CD4-positive, alpha-beta memory T cell (primary cell): ENCODE results near the gene BRAF. TPM values are rescaled to one million over a fixed set of nuclear protein-coding genes. Genes with fewer than 3 reads are reported as not detected.
"Not testable (repeated sequence)": the region's sequence is repeated elsewhere in the genome, so short reads cannot be mapped to it uniquely, and the experiment has no call there.

Experiments used
- CTCF ChIA-PET: fragments of 350-600 bp; sonication (Branson Sonifier 250); formaldehyde crosslinking; loops from one replicate; lab custom pipeline; 2021; ENCODE audit warnings: inconsistent platforms; ENCODE audit not compliant: partially characterized antibody; lab: Charles Lee
- POLR2A ChIA-PET: fragments of 350-600 bp; sonication (Branson Sonifier 250); formaldehyde crosslinking; loops from one replicate; lab custom pipeline; 2021; ENCODE audit not compliant: partially characterized antibody; lab: Charles Lee
- DNase-seq, 5 donors: peaks; one replicate each; pipeline versions ENCODE4 v3.0.0 to v3.0.0-alpha.2; 2020 to 2022; ENCODE audit warnings: mixed read lengths in 1 of 5
- H3K27ac ChIP-seq: one replicate; pipeline ENCODE4 v1.7.0; 2013; ENCODE audit warnings: low read depth, low read length
- H3K27me3 ChIP-seq: 2 replicates; pipeline ENCODE4 v1.7.0; 2013; ENCODE audit warnings: mild to moderate bottlenecking, low read length, moderate library complexity; ENCODE audit not compliant: insufficient read depth
- H3K36me3 ChIP-seq: 2 replicates; pipeline ENCODE4 v1.7.0; 2013; ENCODE audit warnings: mild to moderate bottlenecking, low read length, moderate library complexity; ENCODE audit not compliant: insufficient read depth
- H3K4me1 ChIP-seq: 2 replicates; pipeline ENCODE4 v1.7.0; 2013; ENCODE audit warnings: mild to moderate bottlenecking, low read length, moderate library complexity; ENCODE audit not compliant: insufficient read depth
- H3K4me3 ChIP-seq, 2 donors: one replicate each; pipeline ENCODE4 v1.7.0; 2013; ENCODE audit warnings: low read length in 2 of 2, mild to moderate bottlenecking in 1 of 2
- H3K9me3 ChIP-seq, 2 donors: one replicate each; pipeline ENCODE4 v1.7.0; 2013; ENCODE audit warnings: low read length in 2 of 2, control low read depth in 1 of 2; ENCODE audit not compliant: control insufficient read depth in 1 of 2
- H3K27ac Mint-ChIP-seq, 7 donors: one replicate each; pipeline ENCODE4 v1.8.0; 2020 to 2021; ENCODE audit warnings: mixed read lengths in 7 of 7, mild to moderate bottlenecking in 6 of 7, inconsistent platforms in 3 of 7, moderate library complexity in 3 of 7
- H3K27me3 Mint-ChIP-seq, 2 donors: one replicate each; pipeline ENCODE4 v1.8.0; 2020 to 2021; ENCODE audit warnings: mixed read lengths in 2 of 2
- H3K36me3 Mint-ChIP-seq, 2 donors: one replicate each; pipeline ENCODE4 v1.8.0; 2020 to 2021; ENCODE audit warnings: mixed read lengths in 2 of 2, inconsistent platforms in 1 of 2, mild to moderate bottlenecking in 1 of 2
- H3K4me1 Mint-ChIP-seq, 4 donors: one replicate each; pipeline ENCODE4 v1.8.0; 2020 to 2021; ENCODE audit warnings: mixed read lengths in 4 of 4, mild to moderate bottlenecking in 1 of 4
- H3K4me3 Mint-ChIP-seq, 8 donors: one replicate each; pipeline ENCODE4 v1.8.0; 2020 to 2021; ENCODE audit warnings: mixed read lengths in 8 of 8, mild to moderate bottlenecking in 7 of 8, moderate library complexity in 6 of 8, inconsistent platforms in 3 of 8
- H3K9me3 Mint-ChIP-seq, 8 donors: one replicate each; pipeline ENCODE4 v1.8.0; 2020 to 2021; ENCODE audit warnings: mixed read lengths in 8 of 8, mild to moderate bottlenecking in 5 of 8, inconsistent platforms in 3 of 8, moderate library complexity in 1 of 8
- intact Hi-C: fragments of 100-400 bp; cut with micrococcal nuclease; formaldehyde crosslinking; loops from one replicate; pipeline ENCODE4 v1.15.1; 2023
- polyA plus RNA-seq, 2 donors: library from polyadenylated mRNA; unstranded; fragments of 300-500 nt; fragmentation: Illumina TruSeq; gene quantifications; one replicate each; pipeline ENCODE4 v1.2.3, GENCODE V29; 2021
- total RNA-seq, 2 experiments: library from RNA; stranded (reverse); gene quantifications; one replicate each; pipeline ENCODE4 v1.2.3, GENCODE V29; 2021

BRAF gene
- total and polyA plus RNA-seq, 4 experiments from 2014 or later: 10.0 to 52.5 (median 28.8) TPM

GRCh38 chr7:140763166-140763565 lies 161.6 kb downstream of the BRAF start:
- POLR2A ChIA-PET, H3K4me3 Mint-ChIP-seq, H3K27me3 Mint-ChIP-seq, H3K4me1 Mint-ChIP-seq, H3K9me3 ChIP-seq, H3K27ac Mint-ChIP-seq, H3K27ac ChIP-seq, CTCF ChIA-PET, intact Hi-C loops, H3K4me3 ChIP-seq, DNase-seq, H3K27me3 ChIP-seq, H3K36me3 ChIP-seq, H3K4me1 ChIP-seq: not testable (repeated sequence)
- Mint-ChIP-seq H3K9me3 (peaks cover 0 to 13% (median 0%) of the 10 kb centered on the region in 8 donors), H3K36me3 (peaks cover 38 to 51% of the 10 kb centered on the region in 2 donors)

GRCh38 chr7:140761375-140761774 lies 163.4 kb downstream of the BRAF start:
- CTCF ChIA-PET, H3K27ac ChIP-seq, H3K27me3 ChIP-seq, H3K4me3 Mint-ChIP-seq, H3K27ac Mint-ChIP-seq, H3K4me3 ChIP-seq, H3K9me3 ChIP-seq, intact Hi-C loops, DNase-seq, POLR2A ChIA-PET, H3K4me1 ChIP-seq, H3K9me3 Mint-ChIP-seq, H3K4me1 Mint-ChIP-seq, H3K27me3 Mint-ChIP-seq, H3K36me3 ChIP-seq: not testable (repeated sequence)
- peaks cover 31 to 39% of the 10 kb centered on the region in 2 donors for H3K36me3 Mint-ChIP-seq

DNA sequence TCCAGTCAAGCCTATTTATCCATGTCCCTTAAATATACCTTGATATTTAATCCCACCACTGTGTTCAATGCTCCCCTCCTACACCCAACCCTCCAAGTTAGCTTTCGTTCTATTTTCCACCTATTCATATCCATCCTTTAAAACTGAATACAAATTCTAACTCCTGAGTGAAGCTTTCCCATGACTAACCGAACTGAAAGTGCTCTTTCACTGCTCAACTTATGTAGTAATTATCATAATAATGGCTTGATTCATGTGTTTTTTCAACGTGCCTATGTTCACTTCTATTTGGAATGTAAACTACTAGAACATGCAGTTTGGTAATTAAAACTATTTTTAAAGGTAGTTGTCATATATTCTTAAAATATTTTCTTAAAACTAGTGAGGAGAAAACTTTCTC lies 170.2 kb downstream of the BRAF start:
- Mint-ChIP-seq H3K27me3 (no peaks in the 10 kb centered on the region), H3K4me3 (no peak overlapping the region), H3K4me1 (peaks cover 0 to 1% (median 0%) of the 10 kb centered on the region in 4 donors), H3K9me3 (no peaks in the 10 kb centered on the region), H3K27ac (no peak overlapping the region), H3K36me3 (peaks cover 36 to 54% of the 10 kb centered on the region in 2 donors)
- intact Hi-C loops: no loop called here
- CTCF ChIA-PET: no interaction called here
- Histone ChIP-seq H3K9me3 (no peaks in the 10 kb centered on the region), H3K4me1 (no peaks in the 10 kb centered on the region), H3K4me3 (no peak overlapping the region), H3K27ac (no peak overlapping the region), H3K27me3 (no peaks in the 10 kb centered on the region), H3K36me3 (no peaks in the 10 kb centered on the region)
- POLR2A ChIA-PET: no interaction called here
- no peak for DNase-seq

GRCh38 chr7:140752533-140752932 lies 172.2 kb downstream of the BRAF start:
- intact Hi-C loops: no loop called here
- Histone ChIP-seq H3K36me3 (no peaks in the 10 kb centered on the region), H3K4me3 (no peak overlapping the region), H3K9me3 (no peaks in the 10 kb centered on the region), H3K27me3 (no peaks in the 10 kb centered on the region), H3K27ac (no peak overlapping the region), H3K4me1 (no peaks in the 10 kb centered on the region)
- Mint-ChIP-seq H3K9me3 (no peaks in the 10 kb centered on the region), H3K27ac (no peak overlapping the region), H3K36me3 (peaks cover 31 to 58% of the 10 kb centered on the region in 2 donors), H3K4me3 (no peak overlapping the region), H3K27me3 (no peaks in the 10 kb centered on the region), H3K4me1 (peaks cover 0 to 1% (median 0%) of the 10 kb centered on the region in 4 donors)
- POLR2A ChIA-PET: no interaction called here
- CTCF ChIA-PET: no interaction called here
- DNase-seq: no peak

DNA sequence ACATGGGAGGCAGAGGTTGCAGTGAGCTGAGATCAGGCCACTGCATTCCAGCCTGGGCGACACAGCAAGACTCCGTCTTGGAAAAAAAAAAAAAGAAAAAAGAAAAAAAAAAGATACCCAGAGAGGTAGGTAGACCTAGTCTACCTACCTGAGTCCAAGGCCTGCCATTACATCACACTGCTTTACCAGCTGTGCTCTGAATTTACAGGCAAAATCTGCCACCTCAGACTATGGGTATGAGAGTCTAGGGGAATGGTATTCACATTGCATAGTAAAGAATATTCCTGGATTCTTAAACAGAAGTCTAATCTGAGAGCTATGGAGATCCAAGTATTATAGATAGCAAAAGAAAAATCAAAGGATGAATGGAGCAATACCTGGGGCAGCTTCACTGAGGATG lies 178.0 kb downstream of the BRAF start:
- Histone ChIP-seq H3K36me3 (no peaks in the 10 kb centered on the region), H3K27ac (no peak overlapping the region), H3K4me3 (no peak overlapping the region), H3K9me3 (no peaks in the 10 kb centered on the region), H3K27me3 (no peaks in the 10 kb centered on the region), H3K4me1 (no peaks in the 10 kb centered on the region)
- POLR2A ChIA-PET: no interaction called here
- CTCF ChIA-PET: no interaction called here
- peaks cover 0 to 2% (median under 1%) of the 10 kb centered on the region in 4 donors for H3K4me1 Mint-ChIP-seq
- H3K27ac Mint-ChIP-seq: peak overlapping the region in 1 of 7 donors; percentile 65
- H3K27me3 Mint-ChIP-seq: no peaks in the 10 kb centered on the region
- H3K36me3 Mint-ChIP-seq: peaks cover 34 to 36% of the 10 kb centered on the region in 2 donors
- H3K9me3 Mint-ChIP-seq: peaks cover 0 to 2% (median 0%) of the 10 kb centered on the region in 8 donors
- no peak overlapping the region for H3K4me3 Mint-ChIP-seq
- intact Hi-C loops: no loop called here
- DNase-seq: no peak

GRCh38 chr7:140745266-140746058 lies 179.3 kb downstream of the BRAF start:
- H3K4me1 Mint-ChIP-seq: peaks cover 0 to 2% (median under 1%) of the 10 kb centered on the region in 4 donors
- peaks cover 33 to 43% of the 10 kb centered on the region in 2 donors for H3K36me3 Mint-ChIP-seq
- H3K27me3 Mint-ChIP-seq: no peaks in the 10 kb centered on the region
- Histone ChIP-seq H3K9me3 (no peaks in the 10 kb centered on the region), H3K4me3 (no peak overlapping the region), H3K27me3 (no peaks in the 10 kb centered on the region), H3K36me3 (no peaks in the 10 kb centered on the region), H3K4me1 (no peaks in the 10 kb centered on the region), H3K27ac (no peak overlapping the region)
- ChIA-PET CTCF (interaction anchor here (1.2 kb wide), 1 partner anchor 66 kb away, joined by 3 read pairs; no protein-coding TSS in a partner anchor), POLR2A (no interaction called here)
- intact Hi-C loops: no loop called here
- peak overlapping the region in 1 of 7 donors; percentile 3 for H3K27ac Mint-ChIP-seq
- DNase-seq: no peak
- H3K4me3 Mint-ChIP-seq: no peak overlapping the region
- H3K9me3 Mint-ChIP-seq: peaks cover 0 to 2% (median 0%) of the 10 kb centered on the region in 8 donors

GRCh38 chr7:140744005-140744404 lies 180.7 kb downstream of the BRAF start:
- H3K36me3 ChIP-seq: peaks cover 8% of the 10 kb centered on the region
- no peak overlapping the region for H3K27ac ChIP-seq
- no peaks in the 10 kb centered on the region for H3K4me1 ChIP-seq
- no peaks in the 10 kb centered on the region for H3K9me3 ChIP-seq
- Mint-ChIP-seq H3K9me3 (peaks cover 0 to 2% (median 0%) of the 10 kb centered on the region in 8 donors), H3K36me3 (peaks cover 34 to 43% of the 10 kb centered on the region in 2 donors), H3K4me1 (peaks cover 0 to 2% (median under 1%) of the 10 kb centered on the region in 4 donors), H3K27me3 (no peaks in the 10 kb centered on the region), H3K4me3 (no peak overlapping the region), H3K27ac (no peak overlapping the region)
- intact Hi-C loops: no loop called here
- POLR2A ChIA-PET: no interaction called here
- no peak for DNase-seq
- no peaks in the 10 kb centered on the region for H3K27me3 ChIP-seq
- CTCF ChIA-PET: interaction anchor here (1.0 to 1.2 kb wide), 3 partner anchors 20 to 67 kb away, joined by 3 read pairs; no protein-coding TSS in a partner anchor
- H3K4me3 ChIP-seq: no peak overlapping the region
